ENCODE data around the gene ZFYVE28. TPM values are rescaled to one million over a fixed set of nuclear protein-coding genes. Genes with fewer than 3 reads are reported as not detected.
A peak's percentile ranks its signal among the peaks of the same experiment; 100 is the strongest.

Gene ZFYVE28
- total RNA-seq, 6 experiments from 2014 or later, result 2.5 to 9.6 (median 4.8) TPM

- Histone ChIP-seq H3K27me3 (no peaks in the 10 kb centered on the region), H3K36me3 (no peaks in the 10 kb centered on the region), H3K4me3 (no peak overlapping the region), H3K4me1 (no peaks in the 10 kb centered on the region), H3K27ac (no peak overlapping the region), H3K9me3 (no peaks in the 10 kb centered on the region)
- peak in 1 of 3 donors; percentile 7 for DNase-seq
- intact Hi-C loops (cut with DNase I), result no loop called here
- no peak for TF ChIP-seq POLR2A (IDR thresholded peaks at IDR 0.05)
- TF ChIP-seq CTCF (IDR thresholded peaks at IDR 0.05), result no peak
- 91% methylated on average over 6 of the region's 6 CpGs for WGBS (ENCODE audit: insufficient coverage, low coverage, low lambda C conversion rate, missing lambda C conversion rate)
- ATAC-seq, result no peak
Measured at GRCh38 chr4:2292646-2293108, 125.8 kb downstream of the ZFYVE28 start.

GRCh38 chr4:2291705-2292645, 126.5 kb downstream of the ZFYVE28 start:
- no peak for TF ChIP-seq POLR2A (IDR thresholded peaks at IDR 0.05)
- TF ChIP-seq CTCF (IDR thresholded peaks at IDR 0.05), result no peak
- Histone ChIP-seq H3K27ac (no peak overlapping the region), H3K4me3 (no peak overlapping the region), H3K4me1 (no peaks in the 10 kb centered on the region), H3K9me3 (no peaks in the 10 kb centered on the region), H3K27me3 (no peaks in the 10 kb centered on the region), H3K36me3 (no peaks in the 10 kb centered on the region)
- DNase-seq (peak in 1 of 3 donors; percentile 41), ATAC-seq (no peak)
- intact Hi-C loops (cut with DNase I), result no loop called here
- 63% methylated on average over 6 of the region's 20 CpGs for WGBS (ENCODE audit: insufficient coverage, low coverage, low lambda C conversion rate, missing lambda C conversion rate)

- intact Hi-C loops (cut with DNase I), result no loop called here
- Histone ChIP-seq H3K36me3 (no peaks in the 10 kb centered on the region), H3K4me3 (no peak overlapping the region), H3K27ac (no peak overlapping the region), H3K27me3 (no peaks in the 10 kb centered on the region), H3K4me1 (no peaks in the 10 kb centered on the region), H3K9me3 (no peaks in the 10 kb centered on the region)
- ATAC-seq (peak in 2 of 4 donors; percentile 33 to 51), DNase-seq (peak in 1 of 3 donors; percentile 36)
- TF ChIP-seq POLR2A (IDR thresholded peaks at IDR 0.05) (no peak), CTCF (IDR thresholded peaks at IDR 0.05) (no peak)
- WGBS (ENCODE audit: insufficient coverage, low coverage, low lambda C conversion rate, missing lambda C conversion rate), result 63% methylated on average over 5 of the region's 24 CpGs
Measured at GRCh38 chr4:2290974-2291704, 127.3 kb downstream of the ZFYVE28 start.

GRCh38 chr4:2290488-2290887, 128.0 kb downstream of the ZFYVE28 start:
- intact Hi-C loops (cut with DNase I), result no loop called here
- ATAC-seq (no peak), DNase-seq (no peak)
- H3K27ac ChIP-seq, result no peak overlapping the region
- no peaks in the 10 kb centered on the region for H3K4me1 ChIP-seq
- TF ChIP-seq CTCF (IDR thresholded peaks at IDR 0.05) (no peak), POLR2A (IDR thresholded peaks at IDR 0.05) (no peak)
- no peaks in the 10 kb centered on the region for H3K27me3 ChIP-seq
- 60% methylated on average over 1 of the region's 9 CpGs for WGBS (ENCODE audit: insufficient coverage, low coverage, low lambda C conversion rate, missing lambda C conversion rate)
- H3K36me3 ChIP-seq, result no peaks in the 10 kb centered on the region
- H3K4me3 ChIP-seq, result no peak overlapping the region
- no peaks in the 10 kb centered on the region for H3K9me3 ChIP-seq
